HL-60 (cell line): ENCODE measurements around the gene AP1B1.

ENCODE experiments used
- DNase-seq, 2 experiments: peaks; one replicate each; pipeline ENCODE4 v3.0.0-alpha.2; 2010 to 2020; ENCODE audit warnings: low read depth in 1 of 2, low spot score in 1 of 2
- H3K27ac ChIP-seq: fragments of 250-450 bp; sonication (Bioruptor Pico); replicated peaks from 2 replicates; pipeline ENCODE4 v1.5.1; 2020; ENCODE audit warnings: mild to moderate bottlenecking, moderate library complexity
- H3K27me3 ChIP-seq: fragments of 250-450 bp; sonication (Bioruptor Pico); 2 replicates; pipeline ENCODE4 v1.5.1; 2021; ENCODE audit warnings: mild to moderate bottlenecking, moderate library complexity; ENCODE audit not compliant: insufficient read depth, poor library complexity, severe bottlenecking
- H3K4me3 ChIP-seq: replicated peaks from 2 replicates; pipeline ENCODE4 v1.5.1; 2011; ENCODE audit warnings: mild to moderate bottlenecking, control low read depth, low read length; ENCODE audit not compliant: insufficient read depth
- GABPA ChIP-seq: IDR thresholded peaks from 2 replicates; pipeline ENCODE4 v1.6.1; 2012; ENCODE audit warnings: low read depth
- POLR2AphosphoS5 ChIP-seq: IDR thresholded peaks from 2 replicates; pipeline ENCODE4 v1.6.1; 2012; ENCODE audit warnings: low read depth
- REST ChIP-seq: IDR thresholded peaks from 2 replicates; pipeline ENCODE4 v1.6.1; 2012; ENCODE audit warnings: low read depth; ENCODE audit not compliant: insufficient replicate concordance
- SPI1 ChIP-seq: IDR thresholded peaks from 2 replicates; pipeline ENCODE4 v1.6.1; 2012; ENCODE audit warnings: low read depth, mild to moderate bottlenecking, borderline replicate concordance
- TF ChIP-seq, protein P1 (sequence below): IDR thresholded peaks from one replicate; pipeline ENCODE4 v1.5.1; 2011; ENCODE audit warnings: low read length, control low read depth, inconsistent platforms; ENCODE audit not compliant: insufficient read depth

AP1B1 gene

GRCh38 chr22:29317827-29318454 lies 70.4 kb downstream of the AP1B1 start:
- H3K27me3 ChIP-seq, result peaks cover 28% of the 10 kb centered on the region
- no peak overlapping the region for H3K4me3 ChIP-seq
- no peak for DNase-seq
- H3K27ac ChIP-seq, result no peak overlapping the region
- TF ChIP-seq POLR2AphosphoS5 (no peak), GABPA (no peak), SPI1 (no peak), REST (no peak)
- TF ChIP-seq, protein P1, sequence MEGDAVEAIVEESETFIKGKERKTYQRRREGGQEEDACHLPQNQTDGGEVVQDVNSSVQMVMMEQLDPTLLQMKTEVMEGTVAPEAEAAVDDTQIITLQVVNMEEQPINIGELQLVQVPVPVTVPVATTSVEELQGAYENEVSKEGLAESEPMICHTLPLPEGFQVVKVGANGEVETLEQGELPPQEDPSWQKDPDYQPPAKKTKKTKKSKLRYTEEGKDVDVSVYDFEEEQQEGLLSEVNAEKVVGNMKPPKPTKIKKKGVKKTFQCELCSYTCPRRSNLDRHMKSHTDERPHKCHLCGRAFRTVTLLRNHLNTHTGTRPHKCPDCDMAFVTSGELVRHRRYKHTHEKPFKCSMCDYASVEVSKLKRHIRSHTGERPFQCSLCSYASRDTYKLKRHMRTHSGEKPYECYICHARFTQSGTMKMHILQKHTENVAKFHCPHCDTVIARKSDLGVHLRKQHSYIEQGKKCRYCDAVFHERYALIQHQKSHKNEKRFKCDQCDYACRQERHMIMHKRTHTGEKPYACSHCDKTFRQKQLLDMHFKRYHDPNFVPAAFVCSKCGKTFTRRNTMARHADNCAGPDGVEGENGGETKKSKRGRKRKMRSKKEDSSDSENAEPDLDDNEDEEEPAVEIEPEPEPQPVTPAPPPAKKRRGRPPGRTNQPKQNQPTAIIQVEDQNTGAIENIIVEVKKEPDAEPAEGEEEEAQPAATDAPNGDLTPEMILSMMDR, result no peak

- Histone ChIP-seq H3K27ac (no peak overlapping the region), H3K4me3 (no peak overlapping the region), H3K27me3 (peaks cover 40% of the 10 kb centered on the region)
- TF ChIP-seq, protein P1, result no peak
- TF ChIP-seq GABPA, result no peak
- no peak for TF ChIP-seq REST
- TF ChIP-seq SPI1, result no peak
- no peak for DNase-seq
Measured at GRCh38 chr22:29316141-29316828, 72.1 kb downstream of the AP1B1 start.

DNA sequence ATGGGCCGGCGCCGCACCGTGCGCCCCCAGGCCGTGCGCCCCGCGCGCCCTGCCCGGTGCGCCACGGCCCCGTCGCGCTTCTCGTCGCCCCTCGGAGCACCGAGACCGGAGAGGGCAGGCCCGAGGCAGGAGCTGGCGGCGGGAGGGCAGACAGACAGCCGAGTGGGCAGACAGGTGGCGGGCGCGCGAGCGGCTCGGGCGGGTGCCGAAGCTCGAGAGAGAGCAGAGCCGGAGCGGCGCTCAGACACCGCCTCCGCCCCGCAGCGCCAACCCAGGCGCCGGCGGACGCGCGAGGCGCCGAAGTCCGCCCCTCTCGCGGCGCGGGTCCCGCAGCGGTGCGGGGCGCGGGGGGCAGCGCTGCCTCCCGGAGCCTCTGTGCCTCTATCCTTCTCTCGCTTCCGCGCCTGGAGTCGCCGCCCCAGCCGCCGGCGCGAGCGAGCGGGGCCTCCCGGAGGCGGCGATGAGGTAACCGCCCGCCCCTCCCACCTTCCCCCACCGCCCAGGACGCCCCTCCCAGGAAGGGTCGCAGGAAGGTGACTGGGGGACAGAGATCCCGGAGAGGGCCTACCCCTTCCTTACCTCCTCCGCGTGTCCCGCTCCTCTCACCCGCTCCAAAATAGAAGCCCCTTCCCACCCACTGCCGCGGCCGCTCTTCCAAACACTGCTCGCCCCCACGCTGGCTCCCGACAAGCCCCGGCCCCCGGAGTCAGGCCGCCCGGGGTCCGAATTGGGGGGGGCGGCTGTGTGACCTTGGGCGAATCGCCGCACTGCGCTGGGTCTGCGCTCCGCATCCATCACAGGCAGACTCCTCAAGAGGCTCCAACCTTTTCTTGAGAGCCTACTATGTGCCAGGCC lies 72.9 kb downstream of the AP1B1 start, which contains the start of gene RASL10A:
Gene RASL10A, minus strand, starts transcription at position 412 of the 855 bp plus-strand sequence. CDS start 451 bp downstream, outside the sequence.
- Histone ChIP-seq H3K27ac (no peak within 1 kb of the TSS), H3K4me3 (no peak within 1 kb of the TSS), H3K27me3 (peaks cover 40% of the 10 kb centered on the region)
- no peak for DNase-seq
- TF ChIP-seq POLR2AphosphoS5, result no peak
- TF ChIP-seq SPI1, result no peak
- no peak for TF ChIP-seq REST
- TF ChIP-seq GABPA, result no peak
- TF ChIP-seq, protein P1, result no peak
